Measurements from ENCODE around the gene LMNA.

DNA sequence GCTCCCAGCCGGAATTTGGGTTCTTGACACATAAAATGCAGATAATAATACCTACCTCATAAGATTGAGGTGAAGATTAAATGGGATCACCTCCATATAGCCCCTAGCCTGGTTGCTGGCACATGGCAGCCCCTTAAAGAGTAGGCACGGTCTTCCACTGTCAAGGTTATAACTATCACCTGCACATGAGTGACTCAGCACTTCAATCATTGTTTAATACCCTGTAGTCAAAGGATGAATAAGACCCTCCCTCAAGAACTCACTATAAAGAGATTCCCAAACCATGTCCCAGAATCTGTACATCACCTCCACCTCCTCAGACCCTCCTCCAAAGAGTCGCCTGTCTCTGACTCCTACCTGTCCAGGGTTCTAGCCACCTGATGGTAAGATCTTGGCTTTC, 6.5 kb upstream of the LMNA start:
- no peak for TF ChIP-seq CTCF (IDR thresholded peaks at IDR 0.05)
- no peak for TF ChIP-seq POLR2A (IDR thresholded peaks at IDR 0.05)

Measured in right lobe of liver (tissue), 4 donors.